Activated T-cell treated with anti-CD3 and anti-CD28 coated beads for 24 hours (primary cell): ENCODE data around the gene TMEM178A.
"Not testable (repeated sequence)": the region's sequence is repeated elsewhere in the genome, so short reads cannot be mapped to it uniquely, and the experiment has no call there.

ENCODE experiments used
- DNase-seq: peaks from one replicate; pipeline ENCODE4 v3.0.0-alpha.2; 2020; ENCODE audit warnings: low read depth

Gene TMEM178A

DNA sequence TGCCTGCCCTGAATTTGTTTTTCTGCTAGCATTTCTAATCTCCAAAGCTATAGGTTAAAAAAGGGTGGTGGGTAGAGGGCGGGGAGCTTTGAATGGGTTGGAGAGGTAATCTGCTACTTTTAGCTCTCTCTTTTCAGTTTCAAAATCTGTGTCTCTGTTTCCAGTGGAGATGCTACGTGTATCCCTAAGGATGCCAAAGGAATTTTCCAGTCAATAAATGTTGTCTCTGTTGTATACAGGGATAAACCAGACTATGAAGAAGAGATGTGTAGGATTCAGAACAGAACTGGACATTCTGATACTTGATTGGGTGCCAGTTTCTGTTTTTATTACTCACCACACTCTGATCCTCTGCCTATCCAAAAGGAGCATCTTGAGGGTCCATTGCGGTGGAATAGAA, 50.1 kb downstream of the TMEM178A start:
- DNase-seq: no peak

DNA sequence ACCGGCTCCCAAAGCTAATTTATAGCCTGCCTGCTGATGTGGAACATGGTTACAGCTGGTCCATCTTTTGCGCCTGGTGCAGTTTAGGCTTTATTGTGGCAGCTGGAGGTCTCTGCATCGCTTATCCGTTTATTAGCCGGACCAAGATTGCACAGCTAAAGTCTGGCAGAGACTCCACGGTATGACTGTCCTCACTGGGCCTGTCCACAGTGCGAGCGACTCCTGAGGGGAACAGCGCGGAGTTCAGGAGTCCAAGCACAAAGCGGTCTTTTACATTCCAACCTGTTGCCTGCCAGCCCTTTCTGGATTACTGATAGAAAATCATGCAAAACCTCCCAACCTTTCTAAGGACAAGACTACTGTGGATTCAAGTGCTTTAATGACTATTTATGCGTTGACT, 51.4 kb downstream of the TMEM178A start:
- DNase-seq: no peak

DNA sequence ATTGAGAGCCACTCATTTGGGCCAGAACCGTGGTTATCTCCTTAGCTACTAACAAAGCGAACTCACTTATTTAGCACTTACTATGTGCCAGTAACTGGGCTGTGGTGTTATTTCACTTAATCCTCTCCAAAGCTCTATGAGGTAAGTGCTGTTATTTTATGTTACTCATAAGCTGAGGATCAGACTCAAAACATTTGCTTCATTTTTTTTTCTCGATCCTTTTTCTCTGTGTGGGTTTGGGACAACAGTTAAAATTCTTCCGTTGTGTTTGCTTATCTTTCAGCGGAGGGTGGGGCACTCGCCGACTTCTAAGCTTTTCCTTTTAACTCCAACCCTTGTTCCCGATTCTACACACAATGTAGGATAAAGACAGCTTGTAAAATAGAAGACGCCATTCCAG, 52.8 kb downstream of the TMEM178A start:
- DNase-seq: no peak

DNA sequence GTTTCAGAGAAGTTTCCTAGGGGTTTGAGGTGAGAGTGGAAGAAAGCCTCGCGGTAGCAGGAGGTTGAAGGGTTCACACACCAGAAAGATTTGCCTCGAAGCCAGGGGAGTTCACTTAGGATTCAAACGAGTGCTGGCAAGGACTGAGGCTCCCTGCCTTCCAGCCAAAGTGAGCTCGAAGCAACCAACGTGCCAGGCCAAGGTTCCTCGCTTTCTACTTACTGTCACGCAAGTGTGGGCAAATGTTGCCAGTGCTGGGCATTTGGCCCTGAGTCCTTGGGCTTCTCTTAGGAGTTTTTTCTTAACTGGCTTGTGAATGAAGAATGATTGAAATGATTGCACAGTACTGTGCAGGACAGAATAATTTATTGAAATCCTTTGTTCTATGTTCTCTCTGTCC, 53.6 kb downstream of the TMEM178A start:
- DNase-seq: no peak

DNA sequence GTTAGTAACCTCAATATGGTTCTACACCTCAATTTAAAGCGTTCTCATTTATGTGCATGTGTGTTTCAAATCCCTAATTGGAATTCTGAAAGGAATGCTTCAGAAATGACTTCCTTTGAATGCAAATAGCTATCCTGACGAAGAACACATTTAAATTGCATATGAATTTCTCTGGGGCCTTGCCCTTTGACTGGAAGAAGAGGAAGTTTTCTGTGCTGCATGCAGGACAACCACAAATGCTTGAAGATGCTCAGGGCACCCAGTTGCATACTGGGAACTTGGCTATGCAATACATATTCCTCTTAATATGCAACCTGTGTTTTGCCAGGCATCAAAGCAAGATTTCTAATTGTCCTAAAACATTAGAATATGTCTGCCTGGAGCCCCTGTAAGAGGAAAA, 55.3 kb downstream of the TMEM178A start:
- no peak for DNase-seq

DNA sequence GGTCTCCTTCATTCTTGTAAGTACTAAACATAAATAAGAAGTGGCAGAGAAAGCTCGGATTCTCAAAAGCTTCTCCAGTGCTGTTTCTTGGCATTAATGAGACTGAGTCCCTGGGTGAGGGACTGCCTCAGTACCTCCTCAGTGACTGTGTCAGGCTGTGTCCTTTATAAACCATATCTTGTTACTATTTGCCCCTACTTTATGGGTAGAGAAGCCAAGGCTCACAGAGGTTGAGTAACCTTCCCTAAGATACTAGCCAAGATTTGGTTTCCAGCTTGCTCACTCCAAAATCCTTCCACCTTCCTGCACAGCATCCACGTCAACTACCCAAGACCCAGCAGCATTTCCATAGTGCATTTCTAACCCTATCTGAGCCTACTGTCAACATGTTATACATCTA, 57.8 kb downstream of the TMEM178A start:
- no peak for DNase-seq

DNA sequence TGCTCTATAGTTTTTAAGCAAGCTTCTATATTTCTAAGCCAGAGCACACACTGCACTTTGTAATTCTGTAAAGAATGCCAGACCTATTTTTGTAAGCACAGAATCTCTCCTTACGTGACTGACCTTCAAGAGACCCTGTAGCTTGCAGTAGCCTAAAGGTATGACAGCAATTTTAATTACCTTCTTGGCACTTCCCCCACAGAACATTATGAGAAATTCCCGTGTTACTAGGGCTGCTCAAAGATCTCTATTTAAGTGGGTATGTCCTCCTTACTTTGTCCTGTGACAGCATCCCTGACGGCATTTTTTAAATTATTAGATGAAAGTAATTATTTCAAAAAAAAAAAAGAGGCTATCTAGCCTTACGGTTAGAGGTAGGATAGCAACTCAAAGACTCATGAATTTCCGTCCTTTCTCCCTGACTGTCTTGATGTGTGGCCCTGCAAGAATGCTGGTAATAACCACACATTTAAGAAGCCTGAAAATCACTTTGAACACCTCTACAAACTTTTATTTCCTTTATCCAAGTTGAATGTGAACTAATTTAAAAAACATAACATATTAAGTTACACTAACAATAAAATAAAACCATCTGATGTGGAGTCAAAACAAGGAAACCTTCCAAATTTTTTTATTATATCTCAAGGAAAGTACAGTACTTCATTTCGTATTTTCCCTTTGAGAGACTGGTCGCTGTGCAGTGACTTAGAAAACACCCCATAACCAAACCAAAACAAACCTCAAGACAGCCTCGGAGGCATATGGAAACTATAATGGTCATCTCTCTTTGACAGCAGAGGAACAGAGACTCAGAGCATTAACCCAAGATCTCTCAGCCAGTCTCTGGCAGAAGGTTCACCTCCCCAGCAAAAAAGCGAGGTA, 58.5 kb downstream of the TMEM178A start:
- DNase-seq: no peak

DNA sequence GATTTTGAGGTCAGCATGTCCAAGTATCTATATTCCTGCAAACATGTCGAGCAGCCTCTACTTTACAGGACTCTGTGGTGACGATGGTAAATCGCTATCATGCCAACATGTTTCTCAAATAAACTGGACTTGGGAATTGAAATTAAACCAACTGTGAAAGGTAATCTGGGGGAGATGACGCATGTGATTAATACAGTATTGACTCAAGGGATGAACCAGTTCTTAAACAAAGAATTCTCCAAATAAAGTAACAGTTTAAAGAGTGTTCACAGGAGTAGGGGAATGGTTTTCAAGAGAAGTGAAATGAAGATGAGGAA, 59.1 kb downstream of the TMEM178A start:
- no peak for DNase-seq

DNA sequence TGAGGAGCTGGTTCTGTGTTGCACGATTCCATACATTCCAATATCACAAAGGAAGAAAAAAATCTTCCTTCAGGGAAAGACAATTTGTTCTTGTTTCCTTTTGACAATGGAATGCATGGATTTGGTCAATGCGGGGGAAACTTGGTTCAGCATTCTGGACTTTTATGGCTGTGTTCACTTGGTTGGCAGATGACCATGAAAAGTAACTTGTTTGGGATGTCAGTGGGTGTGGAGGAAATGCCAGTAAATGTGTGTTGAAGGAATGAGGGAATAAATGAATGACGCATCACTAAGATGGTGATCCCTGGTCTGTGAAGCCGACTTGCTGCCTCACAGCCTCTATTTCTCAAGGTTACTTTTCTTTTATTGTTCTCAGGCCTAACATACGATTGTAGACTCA, 59.7 kb downstream of the TMEM178A start:
- DNase-seq: no peak

DNA sequence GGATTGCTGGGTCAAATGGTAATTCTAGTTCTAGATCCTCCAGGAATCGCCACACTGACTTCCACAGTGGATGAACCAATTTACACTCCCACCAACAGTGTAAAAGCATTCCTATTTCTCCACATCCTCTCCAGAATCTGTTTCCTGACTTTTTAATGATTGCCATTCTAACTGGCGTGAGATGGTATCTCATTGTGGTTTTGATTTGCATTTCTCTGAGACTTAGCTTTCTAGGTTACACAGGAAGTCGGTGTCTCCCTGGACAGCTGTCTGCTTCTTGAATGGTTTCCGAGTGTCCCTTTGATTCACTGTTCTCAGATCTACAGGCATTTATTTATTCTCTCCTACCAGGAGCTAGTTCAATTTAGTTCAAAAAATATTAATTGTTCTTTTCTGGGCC, 62.4 kb downstream of the TMEM178A start:
- not testable (repeated sequence) for DNase-seq

DNA sequence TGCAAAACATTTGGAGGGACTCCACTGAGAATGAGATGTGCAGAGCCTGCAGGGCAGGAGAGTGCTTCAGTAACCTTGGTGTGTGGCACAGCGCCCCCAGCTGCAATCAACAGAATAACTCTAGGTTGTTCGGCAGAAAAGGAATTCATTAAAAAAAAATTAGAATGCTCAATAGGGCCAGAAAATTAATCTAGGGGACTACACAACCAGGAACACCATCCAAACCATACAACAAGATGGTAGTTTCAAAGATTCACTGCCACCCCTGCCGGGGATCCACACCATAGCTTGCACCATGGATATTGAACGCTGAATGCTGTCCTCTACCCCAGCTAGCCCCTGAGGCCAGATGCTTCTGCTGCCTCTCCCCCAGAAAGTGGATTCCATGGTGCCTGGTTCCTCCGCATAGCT, 63.2 kb downstream of the TMEM178A start:
- DNase-seq: no peak

DNA sequence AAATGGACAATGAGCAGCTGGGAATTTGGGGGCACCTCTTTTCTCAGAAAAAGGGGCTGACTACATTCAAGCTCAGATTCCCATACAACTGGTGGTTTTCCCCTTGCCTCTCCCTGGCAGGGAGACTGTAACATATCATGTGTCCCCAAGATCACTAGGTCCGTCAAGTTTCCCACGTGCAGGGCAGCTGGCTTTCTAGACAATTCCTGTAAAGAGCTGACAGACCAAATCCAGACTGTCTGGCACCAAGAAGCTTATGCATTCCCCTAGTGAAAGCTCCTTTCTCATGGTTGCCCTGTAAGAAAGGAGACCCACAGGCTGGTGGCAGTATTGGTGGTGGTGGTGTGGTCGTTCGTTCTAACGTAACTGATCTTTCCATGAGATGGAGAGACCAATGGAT, 64.6 kb downstream of the TMEM178A start:
- no peak for DNase-seq

DNA sequence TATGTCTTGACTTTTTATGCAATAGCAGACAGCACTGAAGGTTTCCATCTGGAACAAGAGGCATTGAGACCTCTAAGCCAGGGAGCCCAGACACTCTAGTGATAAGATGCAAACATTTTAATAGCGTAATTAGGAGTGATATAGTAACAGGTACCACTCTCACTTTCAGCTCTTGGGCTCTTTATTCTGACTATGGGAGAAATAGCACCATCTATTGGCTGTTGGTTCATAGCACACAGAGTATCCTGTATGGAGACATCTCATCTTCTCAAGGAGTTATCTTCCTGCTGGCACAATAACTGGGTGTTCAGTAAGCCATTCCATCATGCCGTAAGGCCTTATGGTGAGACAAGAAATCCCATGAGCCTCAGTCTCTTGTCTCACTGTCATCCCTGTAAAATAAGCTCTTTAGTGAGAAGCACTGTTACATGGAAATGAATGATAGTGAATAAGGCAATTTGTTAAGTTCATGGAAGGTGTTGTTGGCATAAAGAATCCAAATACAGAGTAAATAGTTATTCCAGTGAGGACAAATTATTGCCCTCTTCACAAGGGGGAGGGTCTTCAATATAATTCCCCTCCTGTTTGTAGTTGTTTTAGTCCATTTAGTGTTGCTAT, 65.1 kb downstream of the TMEM178A start:
- no peak for DNase-seq

DNA sequence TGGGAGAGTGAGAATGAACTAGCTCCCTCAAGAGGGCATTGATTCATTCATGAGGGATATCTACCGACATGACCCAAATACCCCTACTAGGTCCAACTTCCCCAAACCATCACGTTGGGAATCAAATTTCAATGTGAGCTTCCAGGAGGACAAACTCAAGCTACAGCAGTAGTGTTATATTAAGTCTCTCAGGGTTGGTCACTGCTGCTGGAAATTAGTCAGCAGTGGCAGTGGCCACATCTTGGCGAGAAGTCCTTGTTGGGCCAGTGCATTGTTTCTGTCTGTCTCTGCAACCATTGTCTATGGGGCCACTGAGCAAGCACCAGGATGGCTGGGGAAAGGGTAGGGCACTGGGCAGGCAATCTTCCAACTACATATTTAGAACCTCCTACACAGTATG, 65.8 kb downstream of the TMEM178A start:
- no peak for DNase-seq

DNA sequence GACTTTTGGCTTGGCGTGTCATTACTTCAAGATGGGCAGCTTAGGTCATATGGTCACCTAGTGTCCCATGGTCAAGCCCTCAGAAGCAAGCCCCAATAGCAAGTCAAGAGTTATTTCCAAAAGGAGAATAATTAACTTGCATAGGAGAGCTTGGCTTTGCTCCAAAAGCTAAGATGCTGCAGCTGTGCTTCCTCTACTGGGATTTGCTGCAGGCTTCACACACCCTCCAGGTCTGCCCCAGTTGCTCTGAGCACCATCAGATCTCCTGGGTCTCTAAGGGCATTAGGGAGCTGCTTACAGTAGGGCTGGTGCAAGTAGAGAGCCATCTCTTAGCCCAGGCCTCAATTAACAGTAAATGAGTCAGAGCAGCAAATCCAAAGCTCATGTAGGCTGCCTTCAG, 66.8 kb downstream of the TMEM178A start:
- DNase-seq: no peak

DNA sequence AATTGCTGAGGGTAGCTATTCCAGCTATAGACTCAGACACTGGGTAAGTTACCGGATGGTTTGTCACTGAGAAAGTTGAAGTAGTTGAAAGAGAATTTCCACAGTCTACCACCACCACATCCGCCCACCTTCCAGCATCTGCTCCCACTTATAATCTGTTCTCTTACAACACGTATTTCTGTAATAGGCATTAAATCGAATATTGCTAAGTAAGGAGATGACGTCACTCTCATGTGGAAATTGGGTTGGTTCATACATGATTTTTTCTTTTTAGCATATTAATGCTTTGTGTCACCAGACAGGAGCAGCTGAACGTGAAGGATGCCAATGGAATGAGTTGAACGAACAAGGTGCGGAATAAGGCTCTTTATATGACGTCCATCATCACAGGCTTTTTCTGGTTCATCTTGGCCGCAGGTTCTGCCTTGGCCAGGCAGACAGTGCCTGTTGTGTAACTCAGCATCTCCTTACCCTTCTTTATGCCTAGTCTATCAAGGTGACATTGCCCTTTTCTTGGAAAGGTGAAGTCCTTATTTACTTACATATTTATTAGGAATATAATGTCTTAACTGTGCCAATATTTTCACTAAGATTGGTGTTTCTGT, 67.5 kb downstream of the TMEM178A start:
- DNase-seq: no peak

DNA sequence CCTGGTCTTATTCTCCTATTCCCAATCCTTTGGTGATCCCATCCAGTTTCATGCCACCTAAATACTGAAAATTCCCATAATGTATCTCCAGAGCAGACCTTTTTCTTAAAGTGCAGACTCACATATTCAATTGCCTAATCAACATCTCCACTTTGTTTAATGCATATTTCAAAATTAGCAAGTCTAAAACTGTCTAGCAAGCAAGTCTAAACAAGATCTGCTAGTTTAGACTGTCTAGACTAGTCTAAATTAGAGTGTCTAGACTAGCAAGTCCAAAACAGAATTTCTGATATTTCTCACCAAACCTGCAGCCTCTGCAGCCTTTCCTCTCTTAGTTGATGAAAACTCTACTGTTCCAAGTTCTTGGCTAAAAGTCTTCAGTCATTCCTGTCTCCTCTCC, 68.7 kb downstream of the TMEM178A start:
- no peak for DNase-seq

DNA sequence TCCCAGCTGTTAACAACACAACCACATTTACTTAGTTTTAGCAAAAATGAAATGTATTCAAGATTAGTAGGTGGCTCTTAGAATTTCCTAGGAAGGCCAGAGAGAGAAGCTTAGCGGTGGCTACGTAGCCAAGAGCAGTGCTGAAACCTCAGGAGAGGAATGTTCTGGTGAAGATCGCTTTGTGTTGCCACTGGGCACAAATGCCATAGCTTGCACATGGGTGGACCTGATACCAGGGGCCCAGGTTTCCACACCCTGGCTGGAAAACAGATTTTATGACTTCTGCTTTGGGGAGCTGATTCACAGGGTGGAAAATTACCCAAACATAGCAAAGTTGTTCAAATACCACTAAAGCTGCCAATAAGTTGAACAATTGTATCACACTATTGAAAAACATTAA, 69.9 kb downstream of the TMEM178A start:
- no peak for DNase-seq

DNA sequence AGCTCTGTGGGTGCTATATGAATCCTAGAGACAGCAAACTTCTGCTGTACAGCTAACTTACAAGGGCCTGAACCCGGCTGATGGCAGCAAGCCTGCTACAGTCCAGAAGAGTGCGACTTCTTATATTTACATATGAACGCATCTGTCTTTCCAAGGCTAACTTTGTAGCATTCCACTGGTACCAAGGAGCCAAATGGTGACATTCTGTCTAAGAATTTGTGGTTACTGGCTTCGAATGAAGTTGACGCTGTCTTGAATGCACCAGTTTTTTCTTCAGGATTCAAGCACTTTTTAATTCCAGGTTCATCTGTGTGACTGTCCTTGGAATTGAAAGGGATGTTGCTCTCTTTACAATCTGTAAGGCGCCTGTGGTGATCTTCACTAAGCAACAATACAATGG, 70.9 kb downstream of the TMEM178A start:
- DNase-seq: no peak

DNA sequence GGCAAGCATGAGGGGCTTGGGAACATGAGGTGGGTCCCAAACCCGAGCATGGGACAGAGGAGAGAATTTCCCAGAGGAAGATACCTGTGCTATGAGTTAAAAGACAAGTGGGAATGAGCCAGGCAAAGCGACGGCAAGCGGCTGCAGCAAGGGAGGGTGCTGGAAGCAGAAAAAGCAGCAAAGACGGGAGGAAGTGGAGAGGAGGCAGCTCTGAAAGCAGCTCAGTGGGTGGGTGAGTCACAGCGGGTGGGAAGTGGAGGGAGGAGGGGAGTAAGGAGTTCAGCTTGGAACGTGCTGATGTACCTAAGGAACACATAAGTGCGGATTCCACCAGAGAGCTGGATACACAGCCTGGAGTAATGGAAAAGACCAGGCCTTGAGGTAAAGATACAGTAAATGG, 71.9 kb downstream of the TMEM178A start:
- no peak for DNase-seq

DNA sequence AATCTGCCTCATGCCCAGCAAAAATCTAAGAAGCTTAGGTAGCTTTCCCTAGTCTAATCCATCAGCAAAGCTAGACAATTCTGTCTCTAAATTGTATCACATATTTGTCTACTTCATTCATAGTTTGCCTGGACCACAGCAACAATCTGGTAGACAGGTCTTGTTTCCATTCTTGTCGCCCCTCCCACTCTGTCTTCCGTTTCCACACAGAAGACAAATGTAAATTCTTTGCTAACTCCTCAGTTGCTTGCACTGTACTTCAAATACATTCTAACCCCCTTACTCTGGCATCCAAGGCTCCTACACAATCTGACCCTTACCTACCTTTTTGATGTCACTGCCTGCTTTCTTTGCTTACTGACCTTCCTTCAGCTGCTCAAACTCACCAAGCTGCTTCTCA, 73.2 kb downstream of the TMEM178A start:
- DNase-seq: no peak

DNA sequence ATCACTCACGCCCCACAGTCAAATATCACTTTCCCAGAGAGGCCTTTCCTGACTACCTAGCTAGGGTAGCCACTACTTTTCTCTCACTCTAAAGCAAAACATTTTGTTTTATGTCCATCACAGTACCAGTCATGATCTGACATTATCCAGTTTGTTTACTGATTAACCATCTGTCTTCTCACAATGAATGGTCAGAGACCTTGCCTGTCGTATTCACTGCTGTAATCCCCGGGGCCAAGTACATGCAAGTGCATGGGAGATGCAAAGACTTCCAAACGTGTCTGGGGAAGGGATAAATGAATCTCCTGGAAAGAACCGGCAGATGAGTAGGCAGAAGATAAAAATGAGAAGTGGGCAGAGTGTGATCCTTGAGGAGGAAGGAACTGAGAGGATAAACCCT, 73.7 kb downstream of the TMEM178A start:
- DNase-seq: no peak

DNA sequence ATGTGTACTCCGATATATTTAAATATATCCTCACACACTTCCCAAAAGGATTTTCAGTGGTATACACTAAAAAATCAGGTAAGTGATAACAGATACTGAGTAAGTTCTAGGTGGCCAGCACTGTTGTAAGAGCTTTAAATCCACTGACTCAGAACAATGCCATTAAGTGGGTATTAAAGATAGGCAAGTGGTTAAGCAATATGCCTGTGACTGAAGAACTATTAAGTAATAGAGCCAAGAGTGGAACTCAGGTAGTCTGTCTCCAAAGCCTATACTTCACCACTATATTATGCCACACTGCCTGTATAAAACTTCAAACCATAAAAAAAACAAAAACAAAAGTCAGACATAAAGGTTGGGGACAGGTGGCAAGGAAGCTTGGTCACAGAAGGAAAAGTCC, 76.2 kb downstream of the TMEM178A start:
- DNase-seq: no peak
